WTC11 (cell line): Measurements from ENCODE around the gene LRP1. TPM values are rescaled to one million over a fixed set of nuclear protein-coding genes. Genes with fewer than 3 reads are reported as not detected.

Experiments
- ATAC-seq: fragments of 200-7000 bp; cut with Tn5 transposase; 2 replicates; pipeline ENCODE4 v1.10.0; 2021; ENCODE audit warnings: mild to moderate bottlenecking, moderate library complexity
- CTCF ChIA-PET: fragments of 300-600 bp; sonication (Branson Sonifier 250); formaldehyde crosslinking; loops from one replicate; lab custom pipeline; 2021; ENCODE audit warnings: antibody characterized with exemption; lab: Charles Lee
- POLR2A ChIA-PET: fragments of 350-600 bp; sonication (Branson Sonifier 250); formaldehyde crosslinking; loops from one replicate; lab custom pipeline; 2021; ENCODE audit warnings: antibody characterized with exemption; lab: Charles Lee
- DNase-seq: peaks from one replicate; pipeline ENCODE4 v3.0.0; 2021; ENCODE audit warnings: low spot score
- H3K27ac Mint-ChIP-seq: 2 replicates; pipeline ENCODE4 v1.8.0; 2021; ENCODE audit warnings: mixed read lengths
- H3K27me3 Mint-ChIP-seq: 2 replicates; pipeline ENCODE4 v1.8.0; 2021; ENCODE audit warnings: low read depth, mild to moderate bottlenecking, moderate library complexity, mixed read lengths
- H3K36me3 Mint-ChIP-seq: 2 replicates; pipeline ENCODE4 v1.8.0; 2021; ENCODE audit warnings: mixed read lengths
- H3K4me1 Mint-ChIP-seq: 2 replicates; pipeline ENCODE4 v1.8.0; 2022; ENCODE audit warnings: mixed read lengths
- H3K4me3 Mint-ChIP-seq: 2 replicates; pipeline ENCODE4 v1.8.0; 2021; ENCODE audit warnings: mild to moderate bottlenecking, moderate library complexity, mixed read lengths
- H3K9me3 Mint-ChIP-seq: 2 replicates; pipeline ENCODE4 v1.8.0; 2021; ENCODE audit warnings: mixed read lengths
- CBFB ChIP-seq: sonication (generic); formaldehyde crosslinking; IDR thresholded peaks from 2 replicates; pipeline ENCODE4 v1.8.1; 2022; ENCODE audit warnings: mild to moderate bottlenecking, low read depth, missing genetic modification reagents
- CREB1 ChIP-seq: sonication (generic); formaldehyde crosslinking; IDR thresholded peaks from 2 replicates; pipeline ENCODE4 v1.8.0; 2023; ENCODE audit warnings: mild to moderate bottlenecking, missing genetic modification reagents
- CTCF ChIP-seq: fragments of 200-600 bp; IDR thresholded peaks from 2 replicates; pipeline ENCODE4 v1.8.0; 2022; ENCODE audit warnings: antibody characterized with exemption
- EMX1 ChIP-seq: fragments of 250-450 bp; sonication (Bioruptor Pico); IDR thresholded peaks from 2 replicates; pipeline ENCODE4 v1.8.0; 2021; ENCODE audit warnings: mild to moderate bottlenecking
- GRHL2 ChIP-seq: fragments of 250-450 bp; sonication (Bioruptor Pico); IDR thresholded peaks from 2 replicates; pipeline ENCODE4 v1.8.0; 2022; ENCODE audit warnings: mild to moderate bottlenecking, moderate library complexity; ENCODE audit not compliant: insufficient replicate concordance, severe bottlenecking
- ZBTB21 ChIP-seq: sonication (generic); formaldehyde crosslinking; IDR thresholded peaks from 2 replicates; pipeline ENCODE4 v1.8.1; 2023; ENCODE audit warnings: mild to moderate bottlenecking, missing genetic modification reagents, borderline replicate concordance
- ZNF423 ChIP-seq: fragments of 250-450 bp; sonication (Bioruptor Pico); IDR thresholded peaks from 2 replicates; pipeline ENCODE4 v2.1.2; 2022; ENCODE audit warnings: mild to moderate bottlenecking, moderate library complexity
- ZNF512 ChIP-seq: sonication (generic); formaldehyde crosslinking; IDR thresholded peaks from 2 replicates; pipeline ENCODE4 v1.8.1; 2022; ENCODE audit warnings: missing genetic modification reagents, borderline replicate concordance
- ZSCAN18 ChIP-seq: fragments of 250-450 bp; sonication (Bioruptor Pico); IDR thresholded peaks from 2 replicates; pipeline ENCODE4 v2.1.2; 2022; ENCODE audit warnings: mild to moderate bottlenecking, moderate library complexity
- total RNA-seq: library from RNA; stranded (reverse); gene quantifications from 3 replicates; pipeline ENCODE4 v1.2.3, GENCODE V29; 2021
- TF ChIP-seq, protein P1 (sequence below): sonication (generic); formaldehyde crosslinking; conservative IDR thresholded peaks from 2 replicates; pipeline ENCODE4 v1.8.1; 2023; ENCODE audit warnings: mild to moderate bottlenecking, low read depth, missing genetic modification reagents, moderate library complexity
- TF ChIP-seq, protein P2 (sequence below): sonication (generic); formaldehyde crosslinking; IDR thresholded peaks from 2 replicates; pipeline ENCODE4 v1.8.0; 2023; ENCODE audit warnings: missing genetic modification reagents, mild to moderate bottlenecking, borderline replicate concordance
- TF ChIP-seq, protein P3 (sequence below): fragments of 250-450 bp; sonication (Bioruptor Pico); IDR thresholded peaks from 2 replicates; pipeline ENCODE4 v1.9.0; 2021; ENCODE audit warnings: moderate library complexity, mild to moderate bottlenecking, inconsistent platforms, borderline replicate concordance

LRP1 gene
- total RNA-seq, 1 experiment from 2014 or later: 120 TPM

GRCh38 chr12:57175428-57176138 is 47.3 kb downstream of the LRP1 start:
- Mint-ChIP-seq H3K4me3 (no peak overlapping the region), H3K27ac (peak overlapping the region; percentile 78), H3K27me3 (no peaks in the 10 kb centered on the region), H3K36me3 (peaks cover 41% of the 10 kb centered on the region), H3K9me3 (no peaks in the 10 kb centered on the region), H3K4me1 (no peaks in the 10 kb centered on the region)
- ChIA-PET CTCF (interaction anchor here (0.5 to 7.0 kb wide), 43 partner anchors 9 to 1919 kb away, joined by 3 to 112 read pairs (median 4); partner anchors contain the start of genes LRP1, NEMP1, SHMT2 and STAT6), POLR2A (interaction anchor here (0.6 to 1.5 kb wide), 2 partner anchors 48 to 100 kb away, joined by 3 to 8 read pairs; partner anchors contain the start of gene LRP1)
- TF ChIP-seq, protein P1, sequence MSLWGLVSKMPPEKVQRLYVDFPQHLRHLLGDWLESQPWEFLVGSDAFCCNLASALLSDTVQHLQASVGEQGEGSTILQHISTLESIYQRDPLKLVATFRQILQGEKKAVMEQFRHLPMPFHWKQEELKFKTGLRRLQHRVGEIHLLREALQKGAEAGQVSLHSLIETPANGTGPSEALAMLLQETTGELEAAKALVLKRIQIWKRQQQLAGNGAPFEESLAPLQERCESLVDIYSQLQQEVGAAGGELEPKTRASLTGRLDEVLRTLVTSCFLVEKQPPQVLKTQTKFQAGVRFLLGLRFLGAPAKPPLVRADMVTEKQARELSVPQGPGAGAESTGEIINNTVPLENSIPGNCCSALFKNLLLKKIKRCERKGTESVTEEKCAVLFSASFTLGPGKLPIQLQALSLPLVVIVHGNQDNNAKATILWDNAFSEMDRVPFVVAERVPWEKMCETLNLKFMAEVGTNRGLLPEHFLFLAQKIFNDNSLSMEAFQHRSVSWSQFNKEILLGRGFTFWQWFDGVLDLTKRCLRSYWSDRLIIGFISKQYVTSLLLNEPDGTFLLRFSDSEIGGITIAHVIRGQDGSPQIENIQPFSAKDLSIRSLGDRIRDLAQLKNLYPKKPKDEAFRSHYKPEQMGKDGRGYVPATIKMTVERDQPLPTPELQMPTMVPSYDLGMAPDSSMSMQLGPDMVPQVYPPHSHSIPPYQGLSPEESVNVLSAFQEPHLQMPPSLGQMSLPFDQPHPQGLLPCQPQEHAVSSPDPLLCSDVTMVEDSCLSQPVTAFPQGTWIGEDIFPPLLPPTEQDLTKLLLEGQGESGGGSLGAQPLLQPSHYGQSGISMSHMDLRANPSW (CRISPR knock-in tag): no peak
- TF ChIP-seq, protein P2, sequence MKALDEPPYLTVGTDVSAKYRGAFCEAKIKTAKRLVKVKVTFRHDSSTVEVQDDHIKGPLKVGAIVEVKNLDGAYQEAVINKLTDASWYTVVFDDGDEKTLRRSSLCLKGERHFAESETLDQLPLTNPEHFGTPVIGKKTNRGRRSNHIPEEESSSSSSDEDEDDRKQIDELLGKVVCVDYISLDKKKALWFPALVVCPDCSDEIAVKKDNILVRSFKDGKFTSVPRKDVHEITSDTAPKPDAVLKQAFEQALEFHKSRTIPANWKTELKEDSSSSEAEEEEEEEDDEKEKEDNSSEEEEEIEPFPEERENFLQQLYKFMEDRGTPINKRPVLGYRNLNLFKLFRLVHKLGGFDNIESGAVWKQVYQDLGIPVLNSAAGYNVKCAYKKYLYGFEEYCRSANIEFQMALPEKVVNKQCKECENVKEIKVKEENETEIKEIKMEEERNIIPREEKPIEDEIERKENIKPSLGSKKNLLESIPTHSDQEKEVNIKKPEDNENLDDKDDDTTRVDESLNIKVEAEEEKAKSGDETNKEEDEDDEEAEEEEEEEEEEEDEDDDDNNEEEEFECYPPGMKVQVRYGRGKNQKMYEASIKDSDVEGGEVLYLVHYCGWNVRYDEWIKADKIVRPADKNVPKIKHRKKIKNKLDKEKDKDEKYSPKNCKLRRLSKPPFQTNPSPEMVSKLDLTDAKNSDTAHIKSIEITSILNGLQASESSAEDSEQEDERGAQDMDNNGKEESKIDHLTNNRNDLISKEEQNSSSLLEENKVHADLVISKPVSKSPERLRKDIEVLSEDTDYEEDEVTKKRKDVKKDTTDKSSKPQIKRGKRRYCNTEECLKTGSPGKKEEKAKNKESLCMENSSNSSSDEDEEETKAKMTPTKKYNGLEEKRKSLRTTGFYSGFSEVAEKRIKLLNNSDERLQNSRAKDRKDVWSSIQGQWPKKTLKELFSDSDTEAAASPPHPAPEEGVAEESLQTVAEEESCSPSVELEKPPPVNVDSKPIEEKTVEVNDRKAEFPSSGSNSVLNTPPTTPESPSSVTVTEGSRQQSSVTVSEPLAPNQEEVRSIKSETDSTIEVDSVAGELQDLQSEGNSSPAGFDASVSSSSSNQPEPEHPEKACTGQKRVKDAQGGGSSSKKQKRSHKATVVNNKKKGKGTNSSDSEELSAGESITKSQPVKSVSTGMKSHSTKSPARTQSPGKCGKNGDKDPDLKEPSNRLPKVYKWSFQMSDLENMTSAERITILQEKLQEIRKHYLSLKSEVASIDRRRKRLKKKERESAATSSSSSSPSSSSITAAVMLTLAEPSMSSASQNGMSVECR (CRISPR knock-in tag): 0 out of 2 replicates have a peak, but pooled peaks have one; percentile 26
- TF ChIP-seq CTCF (peak; percentile 75), ZBTB21 (no peak), ZSCAN18 (CRISPR knock-in tag) (no peak)
- peak; percentile 95 for DNase-seq
- peak; percentile 80 for ATAC-seq

DNA sequence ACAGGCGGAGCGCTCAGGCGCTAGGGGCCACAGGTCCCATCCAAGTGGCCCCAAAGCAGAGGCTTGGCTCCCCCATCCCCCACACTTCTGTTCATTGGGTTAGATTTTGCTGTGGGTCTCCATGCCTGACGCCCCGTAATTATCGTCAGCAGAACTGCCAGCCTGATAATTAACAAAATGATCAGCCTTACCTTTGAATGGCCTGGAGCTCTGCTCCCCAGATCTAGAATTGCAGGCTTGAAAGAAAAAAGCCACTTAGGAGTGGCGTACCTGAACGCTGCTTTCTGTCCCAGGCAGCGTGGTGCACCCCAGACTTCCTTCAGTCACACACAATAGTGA is 47.8 kb downstream of the LRP1 start:
- TF ChIP-seq CREB1 (CRISPR knock-in tag) (no peak), ZNF512 (CRISPR knock-in tag) (no peak), GRHL2 (no peak), CBFB (CRISPR knock-in tag) (no peak), ZNF423 (no peak), ZBTB21 (no peak), EMX1 (CRISPR knock-in tag) (no peak)
- TF ChIP-seq, protein P3, sequence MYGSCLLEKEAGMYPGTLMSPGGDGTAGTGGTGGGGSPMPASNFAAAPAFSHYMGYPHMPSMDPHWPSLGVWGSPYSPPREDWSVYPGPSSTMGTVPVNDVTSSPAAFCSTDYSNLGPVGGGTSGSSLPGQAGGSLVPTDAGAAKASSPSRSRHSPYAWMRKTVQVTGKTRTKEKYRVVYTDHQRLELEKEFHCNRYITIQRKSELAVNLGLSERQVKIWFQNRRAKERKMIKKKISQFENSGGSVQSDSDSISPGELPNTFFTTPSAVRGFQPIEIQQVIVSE (CRISPR knock-in tag): no peak
- Mint-ChIP-seq H3K36me3 (peaks cover 41% of the 10 kb centered on the region), H3K4me3 (no peak overlapping the region), H3K27me3 (no peaks in the 10 kb centered on the region), H3K9me3 (no peaks in the 10 kb centered on the region), H3K4me1 (no peaks in the 10 kb centered on the region), H3K27ac (no peak overlapping the region)
- ChIA-PET POLR2A (interaction anchor here (1.5 kb wide), 1 partner anchor 48 kb away, joined by 8 read pairs; the partner anchor contains the start of gene LRP1), CTCF (interaction anchor here (0.5 to 7.0 kb wide), 43 partner anchors 10 to 1918 kb away, joined by 3 to 112 read pairs (median 4); partner anchors contain the start of genes LRP1, NEMP1, SHMT2 and STAT6)
- no peak for DNase-seq
- ATAC-seq: no peak
